HL-60 (cell line): ENCODE measurements around the gene GALNT1.

ENCODE experiments used
- DNase-seq, 2 experiments: peaks; one replicate each; pipeline ENCODE4 v3.0.0-alpha.2; 2010 to 2020; ENCODE audit warnings: low read depth in 1 of 2, low spot score in 1 of 2
- H3K27ac ChIP-seq: fragments of 250-450 bp; sonication (Bioruptor Pico); replicated peaks from 2 replicates; pipeline ENCODE4 v1.5.1; 2020; ENCODE audit warnings: mild to moderate bottlenecking, moderate library complexity
- H3K27me3 ChIP-seq: fragments of 250-450 bp; sonication (Bioruptor Pico); 2 replicates; pipeline ENCODE4 v1.5.1; 2021; ENCODE audit warnings: mild to moderate bottlenecking, moderate library complexity; ENCODE audit not compliant: insufficient read depth, poor library complexity, severe bottlenecking
- H3K4me3 ChIP-seq: replicated peaks from 2 replicates; pipeline ENCODE4 v1.5.1; 2011; ENCODE audit warnings: mild to moderate bottlenecking, control low read depth, low read length; ENCODE audit not compliant: insufficient read depth
- GABPA ChIP-seq: IDR thresholded peaks from 2 replicates; pipeline ENCODE4 v1.6.1; 2012; ENCODE audit warnings: low read depth
- POLR2AphosphoS5 ChIP-seq: IDR thresholded peaks from 2 replicates; pipeline ENCODE4 v1.6.1; 2012; ENCODE audit warnings: low read depth
- SPI1 ChIP-seq: IDR thresholded peaks from 2 replicates; pipeline ENCODE4 v1.6.1; 2012; ENCODE audit warnings: low read depth, mild to moderate bottlenecking, borderline replicate concordance
- TF ChIP-seq, protein P1 (sequence below): IDR thresholded peaks from 2 replicates; pipeline ENCODE4 v1.6.1; 2012; ENCODE audit warnings: low read depth; ENCODE audit not compliant: insufficient replicate concordance
- TF ChIP-seq, protein P2 (sequence below): IDR thresholded peaks from one replicate; pipeline ENCODE4 v1.5.1; 2011; ENCODE audit warnings: low read length, control low read depth, inconsistent platforms; ENCODE audit not compliant: insufficient read depth

Gene GALNT1

DNA sequence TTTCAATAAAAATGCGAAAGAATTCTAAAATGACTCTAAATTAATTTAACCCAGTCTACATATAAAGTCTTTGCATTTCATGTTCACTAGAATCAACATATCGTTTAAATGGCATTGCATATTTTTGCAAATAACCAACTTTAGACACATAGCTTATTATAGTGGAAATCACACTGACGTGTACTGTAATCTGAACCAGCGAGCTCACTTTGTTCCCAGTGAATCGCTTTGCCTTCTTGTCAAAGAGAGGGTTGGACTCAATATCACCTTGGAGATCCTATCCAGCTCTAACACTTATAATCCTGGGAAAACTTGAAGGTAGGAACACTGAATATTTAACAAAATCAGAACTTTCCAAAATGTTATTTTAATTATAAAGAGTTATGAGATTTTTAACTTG, 108.2 kb downstream of the GALNT1 start:
- H3K27me3 ChIP-seq = no peaks in the 10 kb centered on the region
- no peak overlapping the region for H3K4me3 ChIP-seq
- H3K27ac ChIP-seq = no peak overlapping the region
- DNase-seq = no peak
- TF ChIP-seq POLR2AphosphoS5 (no peak), GABPA (no peak), SPI1 (no peak)
- TF ChIP-seq, protein P1, sequence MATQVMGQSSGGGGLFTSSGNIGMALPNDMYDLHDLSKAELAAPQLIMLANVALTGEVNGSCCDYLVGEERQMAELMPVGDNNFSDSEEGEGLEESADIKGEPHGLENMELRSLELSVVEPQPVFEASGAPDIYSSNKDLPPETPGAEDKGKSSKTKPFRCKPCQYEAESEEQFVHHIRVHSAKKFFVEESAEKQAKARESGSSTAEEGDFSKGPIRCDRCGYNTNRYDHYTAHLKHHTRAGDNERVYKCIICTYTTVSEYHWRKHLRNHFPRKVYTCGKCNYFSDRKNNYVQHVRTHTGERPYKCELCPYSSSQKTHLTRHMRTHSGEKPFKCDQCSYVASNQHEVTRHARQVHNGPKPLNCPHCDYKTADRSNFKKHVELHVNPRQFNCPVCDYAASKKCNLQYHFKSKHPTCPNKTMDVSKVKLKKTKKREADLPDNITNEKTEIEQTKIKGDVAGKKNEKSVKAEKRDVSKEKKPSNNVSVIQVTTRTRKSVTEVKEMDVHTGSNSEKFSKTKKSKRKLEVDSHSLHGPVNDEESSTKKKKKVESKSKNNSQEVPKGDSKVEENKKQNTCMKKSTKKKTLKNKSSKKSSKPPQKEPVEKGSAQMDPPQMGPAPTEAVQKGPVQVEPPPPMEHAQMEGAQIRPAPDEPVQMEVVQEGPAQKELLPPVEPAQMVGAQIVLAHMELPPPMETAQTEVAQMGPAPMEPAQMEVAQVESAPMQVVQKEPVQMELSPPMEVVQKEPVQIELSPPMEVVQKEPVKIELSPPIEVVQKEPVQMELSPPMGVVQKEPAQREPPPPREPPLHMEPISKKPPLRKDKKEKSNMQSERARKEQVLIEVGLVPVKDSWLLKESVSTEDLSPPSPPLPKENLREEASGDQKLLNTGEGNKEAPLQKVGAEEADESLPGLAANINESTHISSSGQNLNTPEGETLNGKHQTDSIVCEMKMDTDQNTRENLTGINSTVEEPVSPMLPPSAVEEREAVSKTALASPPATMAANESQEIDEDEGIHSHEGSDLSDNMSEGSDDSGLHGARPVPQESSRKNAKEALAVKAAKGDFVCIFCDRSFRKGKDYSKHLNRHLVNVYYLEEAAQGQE = no peak
- TF ChIP-seq, protein P2, sequence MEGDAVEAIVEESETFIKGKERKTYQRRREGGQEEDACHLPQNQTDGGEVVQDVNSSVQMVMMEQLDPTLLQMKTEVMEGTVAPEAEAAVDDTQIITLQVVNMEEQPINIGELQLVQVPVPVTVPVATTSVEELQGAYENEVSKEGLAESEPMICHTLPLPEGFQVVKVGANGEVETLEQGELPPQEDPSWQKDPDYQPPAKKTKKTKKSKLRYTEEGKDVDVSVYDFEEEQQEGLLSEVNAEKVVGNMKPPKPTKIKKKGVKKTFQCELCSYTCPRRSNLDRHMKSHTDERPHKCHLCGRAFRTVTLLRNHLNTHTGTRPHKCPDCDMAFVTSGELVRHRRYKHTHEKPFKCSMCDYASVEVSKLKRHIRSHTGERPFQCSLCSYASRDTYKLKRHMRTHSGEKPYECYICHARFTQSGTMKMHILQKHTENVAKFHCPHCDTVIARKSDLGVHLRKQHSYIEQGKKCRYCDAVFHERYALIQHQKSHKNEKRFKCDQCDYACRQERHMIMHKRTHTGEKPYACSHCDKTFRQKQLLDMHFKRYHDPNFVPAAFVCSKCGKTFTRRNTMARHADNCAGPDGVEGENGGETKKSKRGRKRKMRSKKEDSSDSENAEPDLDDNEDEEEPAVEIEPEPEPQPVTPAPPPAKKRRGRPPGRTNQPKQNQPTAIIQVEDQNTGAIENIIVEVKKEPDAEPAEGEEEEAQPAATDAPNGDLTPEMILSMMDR = no peak

DNA sequence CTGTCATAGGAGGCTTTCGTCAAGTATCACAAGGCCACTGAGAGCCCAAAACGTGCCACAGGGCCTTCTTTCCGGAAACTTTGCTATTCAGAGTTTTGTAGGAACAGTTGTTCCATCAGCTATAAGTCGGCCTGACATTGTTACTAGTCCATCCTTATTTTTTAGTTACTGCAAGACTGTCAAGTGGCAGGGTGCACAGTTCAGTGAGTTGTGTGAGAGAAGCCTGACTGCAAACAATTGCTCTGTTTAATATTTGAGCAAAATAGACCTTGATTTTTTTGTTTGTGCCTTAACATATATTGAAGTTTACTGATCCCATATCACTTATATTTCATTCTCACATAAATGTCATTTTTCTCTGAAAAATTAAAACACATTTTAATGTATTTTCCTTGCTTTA, 110.1 kb downstream of the GALNT1 start:
- TF ChIP-seq, protein P1 = no peak
- TF ChIP-seq SPI1 (no peak), POLR2AphosphoS5 (no peak), GABPA (no peak)
- TF ChIP-seq, protein P2 = no peak
- Histone ChIP-seq H3K27ac (no peak overlapping the region), H3K4me3 (no peak overlapping the region), H3K27me3 (no peaks in the 10 kb centered on the region)
- no peak for DNase-seq

DNA sequence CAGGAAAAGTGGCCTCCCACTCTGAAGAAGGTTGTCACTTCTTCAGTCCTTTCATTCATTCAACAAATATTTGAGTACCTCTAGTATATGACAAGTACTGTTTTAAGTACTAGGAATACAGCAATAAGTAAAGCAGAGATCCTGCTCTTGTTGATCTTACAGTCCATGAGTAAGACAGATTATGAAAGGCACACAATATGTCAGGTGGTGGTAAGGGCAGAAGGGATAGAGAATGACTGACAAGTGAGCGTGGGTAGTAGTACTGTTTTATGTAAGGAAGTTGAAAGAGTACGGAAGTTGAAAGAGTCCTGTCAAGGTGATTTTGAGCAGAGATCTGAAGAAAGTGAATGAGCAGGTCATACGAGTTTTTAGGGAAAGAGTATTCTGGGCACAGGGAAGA, 111.3 kb downstream of the GALNT1 start:
- H3K27ac ChIP-seq = no peak overlapping the region
- no peak for TF ChIP-seq POLR2AphosphoS5
- no peak for TF ChIP-seq SPI1
- TF ChIP-seq, protein P2 = no peak
- TF ChIP-seq GABPA = no peak
- TF ChIP-seq, protein P1 = no peak
- no peak for DNase-seq
- no peaks in the 10 kb centered on the region for H3K27me3 ChIP-seq
- no peak overlapping the region for H3K4me3 ChIP-seq
